Measurements from ENCODE around the gene PRG3.

The PRG3 gene

GRCh38 chr11:57357856-57358255 is 23.1 kb downstream of the PRG3 start:
- TF ChIP-seq REST (IDR thresholded peaks at IDR 0.05; ENCODE audit: insufficient read depth in 1 of 2, low read depth in 2 of 2, low read length in 2 of 2) (no peak), POLR2AphosphoS5 (IDR thresholded peaks at IDR 0.05; ENCODE audit: low read depth, low read length) (no peak), SIN3A (IDR thresholded peaks at IDR 0.05; ENCODE audit: borderline replicate concordance, insufficient read depth, low read length) (no peak), FOXP2 (optimal IDR thresholded peaks at IDR 0.05; ENCODE audit: borderline replicate concordance, extremely low read depth, extremely low read length, insufficient read depth) (no peak), TAF1 (IDR thresholded peaks at IDR 0.05; ENCODE audit: borderline replicate concordance, insufficient read depth, low read length) (no peak)

- no peak for TF ChIP-seq TAF1 (IDR thresholded peaks at IDR 0.05; ENCODE audit: borderline replicate concordance, insufficient read depth, low read length)
- no peak for TF ChIP-seq SIN3A (IDR thresholded peaks at IDR 0.05; ENCODE audit: borderline replicate concordance, insufficient read depth, low read length)
- no peak for TF ChIP-seq FOXP2 (optimal IDR thresholded peaks at IDR 0.05; ENCODE audit: borderline replicate concordance, extremely low read depth, extremely low read length, insufficient read depth)
- TF ChIP-seq REST (IDR thresholded peaks at IDR 0.05; ENCODE audit: insufficient read depth in 1 of 2, low read depth in 2 of 2, low read length in 2 of 2), result no peak
- no peak for TF ChIP-seq POLR2AphosphoS5 (IDR thresholded peaks at IDR 0.05; ENCODE audit: low read depth, low read length)
These were observed 23.6 kb downstream of the PRG3 start for GRCh38 chr11:57357310-57357709.

GRCh38 chr11:57356268-57356667 is 24.7 kb downstream of the PRG3 start:
- no peak for TF ChIP-seq TAF1 (IDR thresholded peaks at IDR 0.05; ENCODE audit: borderline replicate concordance, insufficient read depth, low read length)
- no peak for TF ChIP-seq POLR2AphosphoS5 (IDR thresholded peaks at IDR 0.05; ENCODE audit: low read depth, low read length)
- TF ChIP-seq SIN3A (IDR thresholded peaks at IDR 0.05; ENCODE audit: borderline replicate concordance, insufficient read depth, low read length), result no peak
- no peak for TF ChIP-seq REST (IDR thresholded peaks at IDR 0.05; ENCODE audit: insufficient read depth in 1 of 2, low read depth in 2 of 2, low read length in 2 of 2)
- TF ChIP-seq FOXP2 (optimal IDR thresholded peaks at IDR 0.05; ENCODE audit: borderline replicate concordance, extremely low read depth, extremely low read length, insufficient read depth), result no peak

- TF ChIP-seq TAF1 (IDR thresholded peaks at IDR 0.05; ENCODE audit: borderline replicate concordance, insufficient read depth, low read length) (no peak), SIN3A (IDR thresholded peaks at IDR 0.05; ENCODE audit: borderline replicate concordance, insufficient read depth, low read length) (no peak), REST (IDR thresholded peaks at IDR 0.05; ENCODE audit: insufficient read depth in 1 of 2, low read depth in 2 of 2, low read length in 2 of 2) (no peak), POLR2AphosphoS5 (IDR thresholded peaks at IDR 0.05; ENCODE audit: low read depth, low read length) (no peak), FOXP2 (optimal IDR thresholded peaks at IDR 0.05; ENCODE audit: borderline replicate concordance, extremely low read depth, extremely low read length, insufficient read depth) (no peak)
These were observed 26.3 kb downstream of the PRG3 start for GRCh38 chr11:57354699-57355098.

GRCh38 chr11:57353852-57354251 is 27.1 kb downstream of the PRG3 start:
- no peak for TF ChIP-seq FOXP2 (optimal IDR thresholded peaks at IDR 0.05; ENCODE audit: borderline replicate concordance, extremely low read depth, extremely low read length, insufficient read depth)
- TF ChIP-seq TAF1 (IDR thresholded peaks at IDR 0.05; ENCODE audit: borderline replicate concordance, insufficient read depth, low read length), result no peak
- TF ChIP-seq SIN3A (IDR thresholded peaks at IDR 0.05; ENCODE audit: borderline replicate concordance, insufficient read depth, low read length), result no peak
- TF ChIP-seq POLR2AphosphoS5 (IDR thresholded peaks at IDR 0.05; ENCODE audit: low read depth, low read length), result no peak
- TF ChIP-seq REST (IDR thresholded peaks at IDR 0.05; ENCODE audit: insufficient read depth in 1 of 2, low read depth in 2 of 2, low read length in 2 of 2), result no peak
